Esophagus muscularis mucosa (tissue), 4 donors: ENCODE results near the gene CNOT1. TPM values are rescaled to one million over a fixed set of nuclear protein-coding genes. Genes with fewer than 3 reads are reported as not detected.
"Not testable (repeated sequence)": the region's sequence is repeated elsewhere in the genome, so short reads cannot be mapped to it uniquely, and the experiment has no call there.

Source experiments
- DNase-seq: peaks from one replicate; pipeline ENCODE4 v3.0.0-alpha.2; 2017; ENCODE audit errors: extremely low spot score
- H3K27ac ChIP-seq, 4 donors: fragments of 200-600 bp; sonication (generic); replicated peaks in 1 of 4; 1 replicate in 3 of 4; 2 replicates in 1 of 4; pipeline ENCODE4 v1.5.1; 2016 to 2019; ENCODE audit warnings: mild to moderate bottlenecking in 1 of 4
- H3K27me3 ChIP-seq, 4 donors: fragments of 200-600 bp; sonication (generic); one replicate each; pipeline versions ENCODE4 v1.5.1 to v1.6.0; 2016 to 2019
- H3K36me3 ChIP-seq, 4 donors: fragments of 200-600 bp; sonication (generic); one replicate each; pipeline ENCODE4 v1.5.1; 2016 to 2019
- H3K4me1 ChIP-seq, 4 donors: fragments of 200-600 bp; sonication (generic); one replicate each; pipeline ENCODE4 v1.5.1; 2016 to 2019
- H3K4me3 ChIP-seq, 4 donors: fragments of 200-600 bp; sonication (generic); 1 replicate in 2 of 4; 2 replicates in 2 of 4; pipeline ENCODE4 v1.5.1; 2016 to 2019; ENCODE audit warnings: mild to moderate bottlenecking in 4 of 4, moderate library complexity in 1 of 4
- H3K9me3 ChIP-seq, 4 donors: fragments of 200-600 bp; sonication (generic); 1 replicate in 3 of 4; 2 replicates in 1 of 4; pipeline ENCODE4 v1.5.1; 2016 to 2019
- EP300 ChIP-seq: sonication (generic); formaldehyde crosslinking; IDR thresholded peaks from one replicate; pipeline ENCODE4 v1.6.1; 2017; ENCODE audit warnings: antibody characterized with exemption
- POLR2A ChIP-seq: fragments of 450-650 bp; IDR thresholded peaks from one replicate; pipeline ENCODE4 v1.6.1; 2017; ENCODE audit warnings: antibody characterized with exemption, moderate library complexity, mild to moderate bottlenecking, low read depth
- POLR2AphosphoS5 ChIP-seq, 2 donors: sonication (generic); formaldehyde crosslinking; IDR thresholded peaks; one replicate each; pipeline ENCODE4 v1.6.1; 2017; ENCODE audit warnings: antibody characterized with exemption in 2 of 2
- WGBS: methylation state at CpG from one replicate; pipeline ENCODE4 v1.1.5; 2018; 5-methylcytosine and 5-hydroxymethylcytosine counted together
- intact Hi-C: fragments of 100-400 bp; cut with DNase I; formaldehyde crosslinking; loops from one replicate; pipeline ENCODE4 v1.15.1; 2023
- total RNA-seq, 4 donors: library from RNA; depleted of rRNA; stranded (reverse); fragments of >200 nt; gene quantifications; one replicate each; pipeline versions ENCODE4 v1.1.0 to v1.2.1, GENCODE V29; 2016
- TF ChIP-seq, protein P1 (sequence below), 3 experiments: fragments of 200-600 bp in 2 of 3; fragments of 450-650 bp in 1 of 3; sonication (generic) in 2 of 3; IDR thresholded peaks; one replicate each; pipeline ENCODE4 v1.5.1; 2017 to 2019; ENCODE audit warnings: antibody characterized with exemption in 3 of 3, mild to moderate bottlenecking in 2 of 3, moderate library complexity in 1 of 3

Gene CNOT1
- total RNA-seq, 4 donors from 2014 or later, result 92.1 to 97.6 (median 95.6) TPM

- DNase-seq, result no peak
- Histone ChIP-seq H3K27me3 (no peaks in the 10 kb centered on the region), H3K9me3 (no peaks in the 10 kb centered on the region), H3K27ac (no peak overlapping the region), H3K36me3 (peaks cover 0 to 48% (median 27%) of the 10 kb centered on the region in 4 donors), H3K4me1 (peaks cover 8 to 35% (median 20%) of the 10 kb centered on the region in 4 donors), H3K4me3 (no peak overlapping the region)
- 80% methylated on average over 2 of the region's 6 CpGs for WGBS
- TF ChIP-seq POLR2AphosphoS5 (IDR thresholded peaks at IDR 0.05) (no peak), EP300 (no peak), POLR2A (no peak)
- TF ChIP-seq, protein P1, sequence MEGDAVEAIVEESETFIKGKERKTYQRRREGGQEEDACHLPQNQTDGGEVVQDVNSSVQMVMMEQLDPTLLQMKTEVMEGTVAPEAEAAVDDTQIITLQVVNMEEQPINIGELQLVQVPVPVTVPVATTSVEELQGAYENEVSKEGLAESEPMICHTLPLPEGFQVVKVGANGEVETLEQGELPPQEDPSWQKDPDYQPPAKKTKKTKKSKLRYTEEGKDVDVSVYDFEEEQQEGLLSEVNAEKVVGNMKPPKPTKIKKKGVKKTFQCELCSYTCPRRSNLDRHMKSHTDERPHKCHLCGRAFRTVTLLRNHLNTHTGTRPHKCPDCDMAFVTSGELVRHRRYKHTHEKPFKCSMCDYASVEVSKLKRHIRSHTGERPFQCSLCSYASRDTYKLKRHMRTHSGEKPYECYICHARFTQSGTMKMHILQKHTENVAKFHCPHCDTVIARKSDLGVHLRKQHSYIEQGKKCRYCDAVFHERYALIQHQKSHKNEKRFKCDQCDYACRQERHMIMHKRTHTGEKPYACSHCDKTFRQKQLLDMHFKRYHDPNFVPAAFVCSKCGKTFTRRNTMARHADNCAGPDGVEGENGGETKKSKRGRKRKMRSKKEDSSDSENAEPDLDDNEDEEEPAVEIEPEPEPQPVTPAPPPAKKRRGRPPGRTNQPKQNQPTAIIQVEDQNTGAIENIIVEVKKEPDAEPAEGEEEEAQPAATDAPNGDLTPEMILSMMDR (IDR thresholded peaks at IDR 0.05), result no peak
- intact Hi-C loops, result no loop called here
Observed at GRCh38 chr16:58614860-58615259, 14.8 kb downstream of the CNOT1 start.

GRCh38 chr16:58614212-58614611, 15.4 kb downstream of the CNOT1 start:
- no peak for TF ChIP-seq POLR2A
- TF ChIP-seq EP300, result no peak
- TF ChIP-seq, protein P1 (IDR thresholded peaks at IDR 0.05), result no peak
- TF ChIP-seq POLR2AphosphoS5 (IDR thresholded peaks at IDR 0.05), result no peak
- 77% methylated on average over 6 of the region's 6 CpGs for WGBS
- Histone ChIP-seq H3K36me3 (peaks cover 0 to 43% (median 24%) of the 10 kb centered on the region in 4 donors), H3K4me1 (peaks cover 8 to 35% (median 20%) of the 10 kb centered on the region in 4 donors), H3K27me3 (no peaks in the 10 kb centered on the region), H3K9me3 (no peaks in the 10 kb centered on the region), H3K4me3 (no peak overlapping the region), H3K27ac (no peak overlapping the region)
- intact Hi-C loops, result no loop called here
- DNase-seq, result no peak

- H3K27ac ChIP-seq, intact Hi-C loops, H3K27me3 ChIP-seq, DNase-seq, H3K4me3 ChIP-seq, H3K9me3 ChIP-seq: not testable (repeated sequence)
- H3K4me1 ChIP-seq, result peaks cover 8 to 35% (median 20%) of the 10 kb centered on the region in 4 donors
- H3K36me3 ChIP-seq, result peaks cover 0 to 33% (median 19%) of the 10 kb centered on the region in 4 donors
- WGBS, result 90% methylated on average over 7 of the region's 7 CpGs
Observed at GRCh38 chr16:58612965-58613364, 16.7 kb downstream of the CNOT1 start.

DNA sequence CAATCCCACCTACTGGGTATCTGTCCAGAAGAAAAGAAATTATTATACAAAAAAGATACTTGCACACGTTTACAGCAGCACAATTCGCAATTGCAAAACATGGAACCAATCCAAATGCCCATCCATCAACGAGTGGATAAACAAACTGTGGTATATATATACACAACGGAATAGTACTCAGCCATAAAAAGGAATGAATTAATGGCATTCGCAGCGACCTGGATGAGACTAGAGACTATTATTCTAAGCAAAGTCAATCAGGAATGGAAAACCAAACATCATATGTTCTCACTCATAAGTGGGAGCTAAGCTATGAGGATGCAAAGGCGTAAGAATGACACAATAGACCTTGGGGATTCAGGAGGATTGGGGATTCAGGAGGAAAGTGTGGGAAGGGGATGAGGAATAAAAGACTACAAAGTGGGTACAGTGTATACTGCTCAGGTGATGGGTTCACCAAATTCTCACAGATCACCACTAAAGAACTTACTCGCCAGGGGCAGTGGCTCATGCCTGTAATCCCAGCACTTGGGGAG, 21.0 kb downstream of the CNOT1 start:
- H3K4me1 ChIP-seq, result peaks cover 13 to 27% (median 21%) of the 10 kb centered on the region in 4 donors
- DNase-seq, result no peak
- no peak overlapping the region for H3K4me3 ChIP-seq
- no peaks in the 10 kb centered on the region for H3K9me3 ChIP-seq
- intact Hi-C loops, result no loop called here
- TF ChIP-seq, protein P1 (IDR thresholded peaks at IDR 0.05), result no peak
- TF ChIP-seq POLR2A (no peak), EP300 (no peak), POLR2AphosphoS5 (IDR thresholded peaks at IDR 0.05) (no peak)
- no peaks in the 10 kb centered on the region for H3K27me3 ChIP-seq
- WGBS, result 80% methylated on average over 8 of the region's 8 CpGs
- peaks cover 0 to 35% (median 20%) of the 10 kb centered on the region in 4 donors for H3K36me3 ChIP-seq
- no peak overlapping the region for H3K27ac ChIP-seq

DNA sequence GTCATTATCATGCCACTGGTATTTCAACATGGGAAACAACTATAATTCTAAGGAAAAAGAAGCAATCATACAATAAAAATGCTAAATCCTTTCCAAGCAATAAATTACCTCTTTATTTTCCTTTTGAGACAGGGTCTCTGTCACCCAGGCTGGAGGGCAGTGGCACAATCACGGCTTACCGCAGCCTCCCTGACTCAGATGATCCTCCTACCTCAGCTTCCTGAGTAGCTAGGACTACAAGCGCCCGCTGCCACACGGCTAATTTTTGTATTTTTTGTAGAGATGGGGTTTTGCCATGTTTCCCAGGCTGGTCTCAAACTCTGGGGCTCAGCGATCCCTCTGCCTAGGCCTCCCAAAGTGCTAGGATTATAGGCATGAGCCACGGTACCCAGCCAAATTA, 24.1 kb downstream of the CNOT1 start:
- Histone ChIP-seq H3K9me3 (no peaks in the 10 kb centered on the region), H3K36me3 (peaks cover 0 to 26% (median 17%) of the 10 kb centered on the region in 4 donors), H3K4me1 (peaks cover 8 to 27% (median 21%) of the 10 kb centered on the region in 4 donors), H3K27me3 (no peaks in the 10 kb centered on the region), H3K27ac (no peak overlapping the region), H3K4me3 (no peak overlapping the region)
- intact Hi-C loops, result no loop called here
- DNase-seq, result no peak
- TF ChIP-seq POLR2AphosphoS5 (IDR thresholded peaks at IDR 0.05), result no peak
- no peak for TF ChIP-seq EP300
- TF ChIP-seq POLR2A, result no peak
- TF ChIP-seq, protein P1 (IDR thresholded peaks at IDR 0.05), result no peak
- 93% methylated on average over 7 of the region's 7 CpGs for WGBS
